GM23248 (cell line): ENCODE results near the gene MED25.

Experiments used
- EZH2 ChIP-seq: fragments of 200-600 bp; sonication (generic); IDR thresholded peaks from 2 replicates; pipeline ENCODE4 v1.6.1; 2018; ENCODE audit warnings: antibody characterized with exemption, mild to moderate bottlenecking; ENCODE audit not compliant: insufficient read depth, poor library complexity, severe bottlenecking
- EZH2phosphoT487 ChIP-seq: fragments of 200-600 bp; sonication (generic); IDR thresholded peaks from 2 replicates; pipeline ENCODE4 v1.6.1; 2018; ENCODE audit warnings: antibody characterized with exemption, moderate library complexity, mild to moderate bottlenecking, low read depth; ENCODE audit not compliant: insufficient read depth

- TF ChIP-seq EZH2phosphoT487 (no peak), EZH2 (no peak)
These were observed 63.1 kb downstream of the MED25 start for GRCh38 chr19:49881186-49881585.
